GM18909 (cell line): ENCODE measurements around the gene CASKIN1.

Source experiments
- ATAC-seq: cut with Tn5 transposase; IDR thresholded peaks from one replicate; pipeline ENCODE4 v1.9.1; 2021; ENCODE audit warnings: mild to moderate bottlenecking; ENCODE audit not compliant: unreplicated experiment, poor library complexity

CASKIN1 gene

GRCh38 chr16:2179576-2179975 is 16.8 kb downstream of the CASKIN1 start:
- ATAC-seq: no peak

- ATAC-seq: no peak
These were observed 17.3 kb downstream of the CASKIN1 start for GRCh38 chr16:2179107-2179501.

- no peak for ATAC-seq
These were observed 17.9 kb downstream of the CASKIN1 start for GRCh38 chr16:2178321-2179106.

GRCh38 chr16:2177561-2177960 is 18.8 kb downstream of the CASKIN1 start:
- ATAC-seq: no peak

- no peak for ATAC-seq
These were observed 19.3 kb downstream of the CASKIN1 start for GRCh38 chr16:2177101-2177500.

GRCh38 chr16:2176047-2176446 is 20.4 kb downstream of the CASKIN1 start:
- ATAC-seq: no peak

GRCh38 chr16:2175454-2175853 is 21.0 kb downstream of the CASKIN1 start:
- ATAC-seq: no peak

GRCh38 chr16:2174396-2175131 is 21.8 kb downstream of the CASKIN1 start:
- ATAC-seq: no peak

- no peak for ATAC-seq
These were observed 22.5 kb downstream of the CASKIN1 start for GRCh38 chr16:2173916-2174315.

GRCh38 chr16:2173366-2173765 is 23.0 kb downstream of the CASKIN1 start:
- no peak for ATAC-seq

- ATAC-seq: no peak
These were observed 23.6 kb downstream of the CASKIN1 start for GRCh38 chr16:2172688-2173335.

- no peak for ATAC-seq
These were observed 24.7 kb downstream of the CASKIN1 start for GRCh38 chr16:2171601-2172178.

- ATAC-seq: no peak
These were observed 25.6 kb downstream of the CASKIN1 start for GRCh38 chr16:2170587-2171435.

- ATAC-seq: no peak
These were observed 26.3 kb downstream of the CASKIN1 start for GRCh38 chr16:2170080-2170479.

GRCh38 chr16:2167068-2167638 is 29.3 kb downstream of the CASKIN1 start:
- ATAC-seq: no peak

- no peak for ATAC-seq
These were observed 29.9 kb downstream of the CASKIN1 start for GRCh38 chr16:2166263-2167067.

GRCh38 chr16:2165861-2166260 is 30.5 kb downstream of the CASKIN1 start:
- no peak for ATAC-seq

- no peak for ATAC-seq
These were observed 33.1 kb downstream of the CASKIN1 start for GRCh38 chr16:2163211-2163881.
